ENCODE data around the gene GABBR2. TPM values are rescaled to one million over a fixed set of nuclear protein-coding genes. Genes with fewer than 3 reads are reported as not detected.

The GABBR2 gene
- total RNA-seq, 4 donors from 2014 or later = 0.17 to 0.26 TPM; not detected in 2

- intact Hi-C loops (cut with DNase I) = no loop called here
- H3K4me1 ChIP-seq = no peaks in the 10 kb centered on the region
- no peak overlapping the region for H3K27ac ChIP-seq (replicated peaks in 1 of 4)
- no peaks in the 10 kb centered on the region for H3K36me3 ChIP-seq
- TF ChIP-seq POLR2AphosphoS5 (IDR thresholded peaks at IDR 0.05) (no peak), EP300 (IDR thresholded peaks at IDR 0.05) (no peak), POLR2A (IDR thresholded peaks at IDR 0.05; ENCODE audit: low read depth) (no peak)
- TF ChIP-seq, protein P1, sequence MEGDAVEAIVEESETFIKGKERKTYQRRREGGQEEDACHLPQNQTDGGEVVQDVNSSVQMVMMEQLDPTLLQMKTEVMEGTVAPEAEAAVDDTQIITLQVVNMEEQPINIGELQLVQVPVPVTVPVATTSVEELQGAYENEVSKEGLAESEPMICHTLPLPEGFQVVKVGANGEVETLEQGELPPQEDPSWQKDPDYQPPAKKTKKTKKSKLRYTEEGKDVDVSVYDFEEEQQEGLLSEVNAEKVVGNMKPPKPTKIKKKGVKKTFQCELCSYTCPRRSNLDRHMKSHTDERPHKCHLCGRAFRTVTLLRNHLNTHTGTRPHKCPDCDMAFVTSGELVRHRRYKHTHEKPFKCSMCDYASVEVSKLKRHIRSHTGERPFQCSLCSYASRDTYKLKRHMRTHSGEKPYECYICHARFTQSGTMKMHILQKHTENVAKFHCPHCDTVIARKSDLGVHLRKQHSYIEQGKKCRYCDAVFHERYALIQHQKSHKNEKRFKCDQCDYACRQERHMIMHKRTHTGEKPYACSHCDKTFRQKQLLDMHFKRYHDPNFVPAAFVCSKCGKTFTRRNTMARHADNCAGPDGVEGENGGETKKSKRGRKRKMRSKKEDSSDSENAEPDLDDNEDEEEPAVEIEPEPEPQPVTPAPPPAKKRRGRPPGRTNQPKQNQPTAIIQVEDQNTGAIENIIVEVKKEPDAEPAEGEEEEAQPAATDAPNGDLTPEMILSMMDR (IDR thresholded peaks at IDR 0.05) = no peak
- no peak overlapping the region for H3K4me3 ChIP-seq
- WGBS = 74% methylated on average over 3 of the region's 3 CpGs
- H3K9me3 ChIP-seq = no peaks in the 10 kb centered on the region
- no peaks in the 10 kb centered on the region for H3K27me3 ChIP-seq
- DNase-seq (ENCODE audit: extremely low spot score) = no peak
These were observed 213.2 kb downstream of the GABBR2 start for GRCh38 chr9:98495530-98495929.

DNA sequence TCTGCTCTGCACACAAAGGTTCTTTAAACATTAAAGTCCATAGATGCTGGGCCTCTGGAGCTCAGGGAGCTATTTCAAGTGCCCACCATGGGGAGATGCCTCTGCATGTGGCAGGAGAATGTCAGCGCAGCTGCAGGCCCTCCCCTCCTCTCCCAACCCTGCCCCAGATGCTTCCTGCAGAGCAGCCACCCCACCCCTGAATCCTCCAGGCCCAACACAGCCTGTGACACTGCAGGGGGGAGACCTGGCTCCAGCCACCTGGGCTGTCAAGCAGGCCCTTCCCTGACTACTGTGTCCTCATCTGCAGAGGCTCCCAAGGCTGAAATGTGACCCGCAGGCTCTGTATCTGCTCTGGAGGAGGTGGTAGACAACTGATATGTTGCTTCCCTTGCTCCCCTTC lies 213.9 kb downstream of the GABBR2 start:
- Histone ChIP-seq H3K27ac (replicated peaks in 1 of 4) (no peak overlapping the region), H3K9me3 (no peaks in the 10 kb centered on the region), H3K36me3 (no peaks in the 10 kb centered on the region), H3K4me3 (no peak overlapping the region), H3K27me3 (no peaks in the 10 kb centered on the region), H3K4me1 (no peaks in the 10 kb centered on the region)
- no peak for TF ChIP-seq POLR2AphosphoS5 (IDR thresholded peaks at IDR 0.05)
- TF ChIP-seq, protein P1 (IDR thresholded peaks at IDR 0.05) = no peak
- TF ChIP-seq POLR2A (IDR thresholded peaks at IDR 0.05; ENCODE audit: low read depth) = no peak
- no peak for TF ChIP-seq EP300 (IDR thresholded peaks at IDR 0.05)
- WGBS = 86% methylated on average over 1 of the region's 2 CpGs
- no peak for DNase-seq (ENCODE audit: extremely low spot score)
- intact Hi-C loops (cut with DNase I) = no loop called here

DNA sequence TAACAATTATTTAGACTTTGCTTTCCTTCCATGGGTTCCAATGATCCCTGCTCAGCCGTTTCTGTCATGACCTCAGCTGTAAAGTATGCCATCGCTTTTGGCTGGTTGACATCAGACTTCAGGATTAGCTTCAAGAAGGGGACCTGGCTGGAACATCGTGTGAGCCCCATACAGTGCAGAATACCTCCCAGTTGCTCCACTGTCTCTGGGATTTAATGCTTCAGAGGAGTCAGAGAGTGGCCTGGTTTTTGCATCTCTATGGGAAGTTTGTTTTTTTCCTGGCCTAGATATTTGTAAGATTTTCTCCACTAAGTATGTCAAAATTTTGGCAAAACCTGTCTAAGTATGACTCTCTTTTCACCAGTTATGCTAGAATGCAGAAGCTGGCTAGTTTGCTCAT lies 216.9 kb downstream of the GABBR2 start:
- WGBS = 38% methylated on average over 3 of the region's 3 CpGs
- intact Hi-C loops (cut with DNase I) = no loop called here
- H3K4me1 ChIP-seq = no peaks in the 10 kb centered on the region
- H3K9me3 ChIP-seq = no peaks in the 10 kb centered on the region
- TF ChIP-seq POLR2AphosphoS5 (IDR thresholded peaks at IDR 0.05) (no peak), POLR2A (IDR thresholded peaks at IDR 0.05; ENCODE audit: low read depth) (no peak), EP300 (IDR thresholded peaks at IDR 0.05) (no peak)
- TF ChIP-seq, protein P1 (IDR thresholded peaks at IDR 0.05) = no peak
- H3K4me3 ChIP-seq = no peak overlapping the region
- no peaks in the 10 kb centered on the region for H3K27me3 ChIP-seq
- DNase-seq (ENCODE audit: extremely low spot score) = no peak
- H3K36me3 ChIP-seq = no peaks in the 10 kb centered on the region
- no peak overlapping the region for H3K27ac ChIP-seq (replicated peaks in 1 of 4)

GRCh38 chr9:98491231-98491651 lies 217.5 kb downstream of the GABBR2 start:
- TF ChIP-seq POLR2AphosphoS5 (IDR thresholded peaks at IDR 0.05) (no peak), POLR2A (IDR thresholded peaks at IDR 0.05; ENCODE audit: low read depth) (no peak), EP300 (IDR thresholded peaks at IDR 0.05) (no peak)
- TF ChIP-seq, protein P1 (IDR thresholded peaks at IDR 0.05) = no peak
- intact Hi-C loops (cut with DNase I) = no loop called here
- DNase-seq (ENCODE audit: extremely low spot score) = no peak
- 82% methylated on average over 3 of the region's 3 CpGs for WGBS
- H3K36me3 ChIP-seq = no peaks in the 10 kb centered on the region
- no peak overlapping the region for H3K4me3 ChIP-seq
- no peaks in the 10 kb centered on the region for H3K4me1 ChIP-seq
- no peaks in the 10 kb centered on the region for H3K9me3 ChIP-seq
- H3K27ac ChIP-seq (replicated peaks in 1 of 4) = no peak overlapping the region
- no peaks in the 10 kb centered on the region for H3K27me3 ChIP-seq
